ENCODE measurements around the gene CD86. TPM values are rescaled to one million over a fixed set of nuclear protein-coding genes. Genes with fewer than 3 reads are reported as not detected.
"Not testable (repeated sequence)": the region's sequence is repeated elsewhere in the genome, so short reads cannot be mapped to it uniquely, and the experiment has no call there.

The CD86 gene
- total RNA-seq, 2 experiments from 2014 or later, result 0.08 to 0.12 TPM

- no peak for DNase-seq
- no peak overlapping the region for H3K4me3 Mint-ChIP-seq
- peaks cover 2% of the 10 kb centered on the region for H3K9me3 Mint-ChIP-seq
- no peaks in the 10 kb centered on the region for H3K36me3 Mint-ChIP-seq
- no peaks in the 10 kb centered on the region for H3K4me1 Mint-ChIP-seq
- no peak overlapping the region for H3K27ac Mint-ChIP-seq
- peaks cover 11% of the 10 kb centered on the region for H3K27me3 Mint-ChIP-seq
These were observed 77.9 kb downstream of the CD86 start for GRCh38 chr3:122132949-122133540.

- Mint-ChIP-seq H3K9me3 (peaks cover 7% of the 10 kb centered on the region), H3K27me3 (peaks cover 19% of the 10 kb centered on the region), H3K4me1 (peaks cover 17% of the 10 kb centered on the region), H3K4me3 (no peak overlapping the region), H3K27ac (peak overlapping the region; percentile 85), H3K36me3 (no peaks in the 10 kb centered on the region)
- DNase-seq, result peak; percentile 77
These were observed 91.3 kb downstream of the CD86 start for GRCh38 chr3:122146466-122146865.

- Mint-ChIP-seq H3K4me1 (peaks cover 17% of the 10 kb centered on the region), H3K27ac (no peak overlapping the region), H3K27me3 (peaks cover 7% of the 10 kb centered on the region), H3K36me3 (peaks cover 2% of the 10 kb centered on the region), H3K9me3 (peaks cover 13% of the 10 kb centered on the region), H3K4me3 (no peak overlapping the region)
- DNase-seq, result no peak
These were observed 93.9 kb downstream of the CD86 start for GRCh38 chr3:122148941-122149627.

GRCh38 chr3:122151480-122151879, 96.3 kb downstream of the CD86 start:
- H3K4me3 Mint-ChIP-seq, result no peak overlapping the region
- H3K27ac Mint-ChIP-seq, result no peak overlapping the region
- peaks cover 32% of the 10 kb centered on the region for H3K9me3 Mint-ChIP-seq
- H3K36me3 Mint-ChIP-seq, result peaks cover 5% of the 10 kb centered on the region
- DNase-seq, result no peak
- H3K27me3 Mint-ChIP-seq, result peaks cover 4% of the 10 kb centered on the region
- H3K4me1 Mint-ChIP-seq, result peaks cover 11% of the 10 kb centered on the region

GRCh38 chr3:122164983-122165382, 109.8 kb downstream of the CD86 start:
- DNase-seq, H3K4me3 Mint-ChIP-seq, H3K4me1 Mint-ChIP-seq, H3K36me3 Mint-ChIP-seq, H3K27ac Mint-ChIP-seq: not testable (repeated sequence)
- Mint-ChIP-seq H3K27me3 (peaks cover 19% of the 10 kb centered on the region), H3K9me3 (peaks cover 15% of the 10 kb centered on the region)

- Mint-ChIP-seq H3K27ac (no peak overlapping the region), H3K36me3 (peaks cover 1% of the 10 kb centered on the region), H3K9me3 (peaks cover 7% of the 10 kb centered on the region), H3K27me3 (peaks cover 20% of the 10 kb centered on the region), H3K4me1 (no peaks in the 10 kb centered on the region), H3K4me3 (no peak overlapping the region)
- no peak for DNase-seq
These were observed 112.5 kb downstream of the CD86 start for GRCh38 chr3:122167630-122168029.

- peaks cover 15% of the 10 kb centered on the region for H3K27me3 Mint-ChIP-seq
- peaks cover 7% of the 10 kb centered on the region for H3K9me3 Mint-ChIP-seq
- DNase-seq, result no peak
- no peaks in the 10 kb centered on the region for H3K4me1 Mint-ChIP-seq
- H3K27ac Mint-ChIP-seq, result no peak overlapping the region
- peaks cover 1% of the 10 kb centered on the region for H3K36me3 Mint-ChIP-seq
- no peak overlapping the region for H3K4me3 Mint-ChIP-seq
These were observed 112.9 kb downstream of the CD86 start for GRCh38 chr3:122168044-122168443.

GRCh38 chr3:122169911-122170310, 114.7 kb downstream of the CD86 start:
- H3K36me3 Mint-ChIP-seq, result peaks cover 1% of the 10 kb centered on the region
- peaks cover 12% of the 10 kb centered on the region for H3K27me3 Mint-ChIP-seq
- no peaks in the 10 kb centered on the region for H3K4me1 Mint-ChIP-seq
- no peak overlapping the region for H3K4me3 Mint-ChIP-seq
- H3K27ac Mint-ChIP-seq, result no peak overlapping the region
- no peak for DNase-seq
- peaks cover 6% of the 10 kb centered on the region for H3K9me3 Mint-ChIP-seq

Other genes with a start within 250 kb of the CD86 start
- 10 to 100 TPM; 35.0 to 39.3 TPM for gene IQCB1, start 220.3 kb upstream of the CD86 start, total RNA-seq
- gene EAF2, start 220.2 kb upstream of the CD86 start, total RNA-seq, result 10 to 100 TPM; 13.9 to 15.0 TPM
- gene SLC15A2, start 161.0 kb upstream of the CD86 start, total RNA-seq, result 1 to 10 TPM in 1 of 2 experiments, under 1 TPM in 1; 0.74 to 1.5 TPM
- gene ILDR1, start 33.1 kb upstream of the CD86 start, total RNA-seq, result not detected
- gene CASR, start 128.3 kb downstream of the CD86 start, total RNA-seq, result not detected